ENCODE results near the gene DEFB131B.
A peak's percentile ranks its signal among the peaks of the same experiment; 100 is the strongest.

DEFB131B gene

DNA sequence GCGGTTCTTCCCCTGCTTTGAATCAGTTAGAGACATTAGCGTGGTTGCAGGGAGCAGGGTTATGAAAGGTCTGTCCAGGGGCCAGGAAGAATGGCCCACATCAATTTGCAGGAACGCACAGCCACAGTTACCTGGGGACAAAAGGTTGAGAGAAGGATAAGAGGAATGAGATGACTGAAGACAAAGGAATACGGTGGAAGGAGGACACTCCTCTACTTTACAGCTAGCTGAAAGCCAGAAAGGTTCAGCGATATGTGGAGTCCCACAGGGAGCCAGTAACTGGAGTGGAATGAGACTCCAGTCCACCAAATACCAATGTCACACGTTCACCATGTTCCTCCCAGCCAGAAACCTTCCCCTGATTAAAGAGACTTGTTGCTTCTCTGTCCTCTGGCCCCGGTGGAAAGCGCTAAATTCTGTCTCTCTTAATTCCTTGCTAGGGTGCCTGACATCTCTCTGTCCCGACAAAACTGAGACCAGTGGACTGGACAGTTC is 39.4 kb downstream of the DEFB131B start:
- TF ChIP-seq, protein P1, sequence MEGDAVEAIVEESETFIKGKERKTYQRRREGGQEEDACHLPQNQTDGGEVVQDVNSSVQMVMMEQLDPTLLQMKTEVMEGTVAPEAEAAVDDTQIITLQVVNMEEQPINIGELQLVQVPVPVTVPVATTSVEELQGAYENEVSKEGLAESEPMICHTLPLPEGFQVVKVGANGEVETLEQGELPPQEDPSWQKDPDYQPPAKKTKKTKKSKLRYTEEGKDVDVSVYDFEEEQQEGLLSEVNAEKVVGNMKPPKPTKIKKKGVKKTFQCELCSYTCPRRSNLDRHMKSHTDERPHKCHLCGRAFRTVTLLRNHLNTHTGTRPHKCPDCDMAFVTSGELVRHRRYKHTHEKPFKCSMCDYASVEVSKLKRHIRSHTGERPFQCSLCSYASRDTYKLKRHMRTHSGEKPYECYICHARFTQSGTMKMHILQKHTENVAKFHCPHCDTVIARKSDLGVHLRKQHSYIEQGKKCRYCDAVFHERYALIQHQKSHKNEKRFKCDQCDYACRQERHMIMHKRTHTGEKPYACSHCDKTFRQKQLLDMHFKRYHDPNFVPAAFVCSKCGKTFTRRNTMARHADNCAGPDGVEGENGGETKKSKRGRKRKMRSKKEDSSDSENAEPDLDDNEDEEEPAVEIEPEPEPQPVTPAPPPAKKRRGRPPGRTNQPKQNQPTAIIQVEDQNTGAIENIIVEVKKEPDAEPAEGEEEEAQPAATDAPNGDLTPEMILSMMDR (IDR thresholded peaks at IDR 0.05; ENCODE audit: control insufficient read depth, extremely low read depth, insufficient read depth): no peak
- no peak for DNase-seq (ENCODE audit: low read depth)
- H3K4me3 ChIP-seq (ENCODE audit: low read depth, low read length): no peak overlapping the region

- peak within 1 kb of the TSS; percentile 96 for H3K4me3 ChIP-seq (ENCODE audit: low read depth, low read length)
- peak; percentile 79 for DNase-seq (ENCODE audit: low read depth)
- TF ChIP-seq, protein P1 (IDR thresholded peaks at IDR 0.05; ENCODE audit: control insufficient read depth, extremely low read depth, insufficient read depth): no peak
These were observed 49.8 kb downstream of the DEFB131B start, which contains the start of gene XNDC1N for GRCh38 chr11:71927820-71928736. Gene XNDC1N, minus strand, starts transcription at chr11:71928594. Its CDS starts 5,241 bp downstream, at chr11:71923353.

GRCh38 chr11:71928737-71929443 is 50.6 kb downstream of the DEFB131B start, which contains the start of gene RNF121:
Gene RNF121, plus strand, starts transcription at chr11:71929046. Its CDS starts 16 bp downstream, at chr11:71929062.
- H3K4me3 ChIP-seq (ENCODE audit: low read depth, low read length): peak within 1 kb of the TSS; percentile 96
- DNase-seq (ENCODE audit: low read depth): peak; percentile 89
- TF ChIP-seq, protein P1 (IDR thresholded peaks at IDR 0.05; ENCODE audit: control insufficient read depth, extremely low read depth, insufficient read depth): no peak

GRCh38 chr11:71929491-71929890 is 51.2 kb downstream of the DEFB131B start:
- H3K4me3 ChIP-seq (ENCODE audit: low read depth, low read length): peak overlapping the region; percentile 96
- DNase-seq (ENCODE audit: low read depth): no peak
- TF ChIP-seq, protein P1 (IDR thresholded peaks at IDR 0.05; ENCODE audit: control insufficient read depth, extremely low read depth, insufficient read depth): no peak

DNA sequence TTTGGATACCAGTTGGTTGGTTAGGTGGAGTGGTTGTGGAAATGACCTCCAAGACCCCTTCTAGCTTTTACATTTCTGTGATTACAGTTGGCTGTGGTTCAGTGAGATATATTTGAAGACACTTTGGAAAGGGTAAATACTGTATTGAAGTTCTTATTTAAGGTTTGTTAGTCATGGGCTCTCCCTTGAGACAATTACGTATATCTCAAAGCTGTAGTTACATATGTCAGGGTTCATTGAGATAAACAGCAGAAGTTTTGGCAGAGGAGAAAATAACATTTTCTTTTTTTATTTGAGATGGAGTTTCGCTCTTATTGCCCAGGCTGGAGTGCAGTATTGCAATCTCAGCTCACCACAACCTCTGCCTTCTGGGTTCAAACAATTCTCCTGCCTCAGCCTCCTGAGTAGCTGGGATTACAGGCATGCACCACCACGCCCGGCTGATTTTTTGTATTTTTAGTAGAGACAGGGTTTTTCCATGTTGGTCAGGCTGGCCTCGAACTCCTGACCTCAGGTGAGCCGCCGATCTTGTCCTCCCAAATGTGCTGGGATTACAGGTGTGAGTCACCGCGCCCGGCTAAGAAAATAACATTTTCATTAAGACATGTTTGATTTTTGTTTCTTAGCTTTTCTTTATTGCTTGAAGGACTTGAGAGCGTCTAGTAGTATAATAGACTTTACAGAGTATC is 52.4 kb downstream of the DEFB131B start:
- TF ChIP-seq, protein P1 (IDR thresholded peaks at IDR 0.05; ENCODE audit: control insufficient read depth, extremely low read depth, insufficient read depth): no peak
- H3K4me3 ChIP-seq (ENCODE audit: low read depth, low read length): no peak overlapping the region
- DNase-seq (ENCODE audit: low read depth): no peak

GRCh38 chr11:71931245-71931602 is 53.0 kb downstream of the DEFB131B start:
- no peak for DNase-seq (ENCODE audit: low read depth)
- H3K4me3 ChIP-seq (ENCODE audit: low read depth, low read length): no peak overlapping the region
- TF ChIP-seq, protein P1 (IDR thresholded peaks at IDR 0.05; ENCODE audit: control insufficient read depth, extremely low read depth, insufficient read depth): no peak

Data from LNCaP clone FGC (cell line).